RPMI8226 (cell line): ENCODE data around the gene PDGFD.

Source experiments
- DNase-seq: peaks from one replicate; pipeline ENCODE4 v3.0.0-alpha.2; 2015

Gene PDGFD

DNA sequence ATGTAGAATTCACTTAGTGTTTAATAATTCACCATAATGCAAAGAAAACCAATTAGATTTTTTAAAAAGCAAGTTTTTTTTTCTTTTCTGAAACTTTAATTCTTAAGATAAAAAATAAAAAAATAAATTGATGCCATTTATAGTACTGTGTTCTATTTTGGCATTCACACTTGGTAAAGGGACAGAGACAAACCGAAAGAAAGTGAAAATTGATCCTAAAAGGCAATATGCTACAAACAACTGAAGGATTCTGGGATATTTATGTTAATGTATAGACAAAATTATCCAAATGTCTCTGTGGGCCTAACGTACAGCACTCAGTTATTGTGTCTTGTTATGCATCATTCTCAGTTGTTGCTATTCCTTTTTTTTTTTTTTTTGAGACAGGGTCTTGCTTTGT lies 169.4 kb downstream of the PDGFD start:
- DNase-seq: no peak

GRCh38 chr11:103994094-103994493 lies 169.9 kb downstream of the PDGFD start:
- DNase-seq: no peak

DNA sequence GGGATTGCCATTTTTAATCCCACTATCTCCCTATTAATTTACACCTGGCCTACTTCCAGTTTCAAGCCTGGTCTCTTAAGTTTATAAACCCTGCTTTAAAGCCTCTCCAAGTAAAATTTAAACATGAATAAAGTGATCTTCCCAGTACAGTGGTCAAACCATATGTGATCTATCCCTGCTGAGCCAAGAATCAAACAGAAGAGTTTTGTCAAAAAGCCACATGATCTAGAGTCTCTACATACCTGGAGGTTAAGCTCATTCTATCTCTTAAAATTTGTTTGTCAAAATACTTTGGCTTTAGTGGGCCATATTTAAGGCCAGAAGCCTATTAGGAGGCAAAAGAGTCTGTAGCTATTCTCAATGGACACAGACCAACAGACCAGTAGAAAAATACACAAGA lies 170.4 kb downstream of the PDGFD start:
- DNase-seq: no peak

- DNase-seq: no peak
These were observed 175.4 kb downstream of the PDGFD start for GRCh38 chr11:103988595-103988969.

DNA sequence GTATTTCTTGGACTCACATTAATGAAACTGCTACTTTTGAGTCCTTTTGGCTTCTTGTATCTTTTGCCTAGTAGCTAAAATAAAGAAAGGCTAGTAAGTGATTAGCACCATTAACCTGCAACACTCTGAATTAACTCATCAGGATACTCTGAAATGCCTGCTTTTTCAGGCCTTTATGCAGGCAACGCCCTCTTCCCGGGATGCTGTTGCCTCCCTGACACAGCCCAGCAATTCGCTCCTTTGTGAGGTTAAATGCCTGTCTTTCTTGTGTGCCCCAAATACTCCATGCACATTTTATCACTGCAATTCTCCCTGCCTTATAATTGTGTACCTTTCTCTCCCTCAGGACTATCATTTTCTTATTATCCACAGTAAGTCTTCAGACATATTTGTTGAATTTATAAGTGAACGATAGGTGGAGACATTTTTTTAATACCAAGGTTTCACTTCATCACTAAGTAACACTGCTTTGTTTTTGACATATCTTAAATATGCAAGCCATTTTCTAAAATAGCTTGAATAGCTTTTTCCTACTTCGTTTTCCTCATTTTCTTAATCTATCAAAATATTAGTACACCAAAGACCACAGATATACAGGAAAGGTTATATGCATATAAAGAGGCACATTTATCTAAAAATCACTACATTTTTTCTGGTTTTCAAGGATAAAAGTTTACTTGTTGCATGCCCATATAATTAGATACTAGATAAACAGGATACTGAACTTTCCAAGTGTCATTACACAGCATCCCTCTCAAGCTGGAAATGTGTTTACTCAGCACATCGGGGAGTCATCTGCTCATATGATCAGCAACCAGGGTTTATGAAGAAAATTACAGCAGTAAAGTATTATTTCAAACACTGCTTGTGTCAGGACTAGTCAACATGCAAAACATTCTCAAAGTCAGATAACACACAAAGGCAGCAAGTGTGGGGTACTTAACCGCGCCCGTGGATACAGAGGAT lies 176.0 kb downstream of the PDGFD start:
- no peak for DNase-seq

GRCh38 chr11:103985041-103985440 lies 178.9 kb downstream of the PDGFD start:
- DNase-seq: no peak

DNA sequence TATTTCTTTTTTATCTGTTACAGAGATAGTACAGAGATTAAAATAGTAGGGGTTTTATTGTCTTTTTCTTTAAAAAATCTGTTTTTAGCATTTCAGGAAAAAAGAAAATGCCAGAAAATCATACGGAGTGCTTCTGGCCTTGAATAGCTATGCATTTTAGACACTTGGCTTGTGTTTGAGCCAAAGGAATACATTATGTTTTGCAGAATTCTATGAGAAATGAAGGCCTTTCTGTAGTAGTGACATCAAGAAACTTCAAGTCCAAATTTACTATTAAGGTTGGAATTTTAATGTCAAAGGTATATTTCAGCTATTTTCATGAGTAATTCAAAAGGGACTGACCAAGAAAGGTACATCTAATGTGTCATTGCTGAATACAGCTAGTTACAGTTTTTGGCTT lies 183.8 kb downstream of the PDGFD start:
- DNase-seq: no peak

DNA sequence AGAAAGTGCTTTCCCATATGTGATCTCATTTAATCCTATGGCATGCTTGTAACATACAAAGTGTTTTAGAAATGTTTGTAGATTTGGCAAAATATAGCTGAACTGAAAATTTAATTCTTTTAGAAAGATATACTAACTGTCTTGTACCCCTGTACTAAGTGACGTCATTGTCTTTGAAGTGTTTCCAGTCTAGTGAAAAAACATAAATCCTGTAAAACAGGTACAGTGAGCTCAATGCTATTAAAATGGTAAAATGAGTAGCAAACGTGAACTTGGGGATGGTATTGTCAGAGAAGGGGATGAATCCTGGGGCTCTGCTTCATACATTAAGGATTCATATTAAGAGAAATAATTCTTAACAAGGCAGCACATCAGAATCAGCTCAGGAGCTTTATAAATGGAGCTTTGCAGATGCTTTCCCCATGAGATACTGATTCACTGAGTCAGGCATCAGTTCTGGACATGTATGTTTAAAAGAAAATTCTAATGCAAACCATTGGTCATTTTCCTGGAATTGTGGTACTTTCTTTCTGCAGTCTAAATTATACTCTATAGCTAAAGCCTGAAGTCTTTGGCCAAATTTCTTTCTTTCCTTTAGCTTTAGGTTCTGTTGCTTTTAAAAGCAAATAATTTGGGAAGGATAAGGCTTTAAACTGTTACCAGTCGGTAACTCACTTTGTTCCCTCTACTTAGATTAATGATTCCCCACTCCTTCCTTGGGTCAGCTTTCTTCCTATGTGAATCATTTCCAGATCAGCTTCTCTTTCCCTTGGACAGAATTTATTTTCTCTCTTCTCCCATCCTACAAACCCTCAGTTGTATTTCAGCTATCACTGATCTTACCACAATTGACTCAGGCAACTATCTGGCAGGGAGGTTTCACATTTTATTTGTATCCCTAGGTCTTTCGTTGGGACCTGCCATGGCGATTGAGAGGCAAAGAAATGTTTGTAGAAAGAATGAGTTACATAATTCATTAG lies 185.0 kb downstream of the PDGFD start:
- DNase-seq: no peak

DNA sequence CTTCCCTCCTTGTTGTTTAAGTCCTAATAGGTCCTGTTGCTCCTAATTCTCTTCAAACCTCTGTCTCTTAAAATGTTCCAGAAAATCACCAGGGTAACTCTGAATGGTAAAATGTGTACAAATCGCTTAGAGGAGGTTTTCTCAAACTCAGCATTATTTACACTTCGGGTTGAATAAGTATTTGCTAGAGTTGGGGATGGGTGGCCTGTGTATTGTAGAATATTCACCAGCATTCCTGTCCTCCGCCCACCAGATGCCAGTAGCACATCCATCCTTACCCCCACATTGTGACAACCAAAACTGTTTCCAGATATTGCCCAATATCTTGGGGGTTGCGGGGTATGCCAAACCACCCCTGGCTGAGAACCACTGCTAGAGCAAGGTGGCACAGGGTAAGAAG lies 191.9 kb downstream of the PDGFD start:
- DNase-seq: no peak

GRCh38 chr11:103970701-103971249 lies 193.2 kb downstream of the PDGFD start:
- no peak for DNase-seq

DNA sequence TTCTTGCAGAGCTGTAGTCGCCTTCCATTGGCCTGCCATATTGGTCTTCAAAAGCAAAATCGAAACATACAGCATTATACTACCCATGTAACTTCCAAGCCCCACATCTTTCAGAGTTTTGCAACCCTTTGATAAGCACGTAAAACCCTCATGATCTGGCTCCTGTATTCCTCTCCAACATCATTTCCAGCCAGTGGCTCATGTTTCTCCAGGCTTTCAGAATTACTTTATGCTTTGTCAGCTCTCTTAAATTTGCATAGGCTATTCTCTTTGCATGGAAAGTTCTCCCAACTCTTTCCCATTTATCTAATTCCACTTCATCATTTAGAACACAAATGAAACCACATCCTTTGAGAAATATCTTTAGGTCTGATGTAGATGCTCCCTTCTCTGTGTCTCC lies 195.3 kb downstream of the PDGFD start:
- DNase-seq: no peak

DNA sequence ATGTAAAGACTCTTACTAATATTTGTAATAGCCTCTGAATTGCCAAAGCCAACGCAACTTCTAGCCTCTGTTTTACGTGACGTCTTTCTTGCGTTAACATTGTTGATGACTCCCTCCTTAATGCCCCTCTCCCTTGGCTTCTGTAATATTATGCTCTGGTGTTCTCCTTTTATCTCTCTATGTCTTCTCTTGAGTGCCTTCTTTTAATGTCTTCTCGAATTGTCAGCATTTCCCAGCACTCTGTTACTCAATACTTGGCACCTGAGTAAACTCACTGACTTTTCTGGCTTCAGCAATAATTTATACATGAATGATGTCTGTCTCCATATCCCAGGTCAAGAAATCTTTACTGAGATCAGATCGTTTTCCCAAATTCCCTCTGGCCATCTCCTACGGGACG lies 196.0 kb downstream of the PDGFD start:
- DNase-seq: no peak

DNA sequence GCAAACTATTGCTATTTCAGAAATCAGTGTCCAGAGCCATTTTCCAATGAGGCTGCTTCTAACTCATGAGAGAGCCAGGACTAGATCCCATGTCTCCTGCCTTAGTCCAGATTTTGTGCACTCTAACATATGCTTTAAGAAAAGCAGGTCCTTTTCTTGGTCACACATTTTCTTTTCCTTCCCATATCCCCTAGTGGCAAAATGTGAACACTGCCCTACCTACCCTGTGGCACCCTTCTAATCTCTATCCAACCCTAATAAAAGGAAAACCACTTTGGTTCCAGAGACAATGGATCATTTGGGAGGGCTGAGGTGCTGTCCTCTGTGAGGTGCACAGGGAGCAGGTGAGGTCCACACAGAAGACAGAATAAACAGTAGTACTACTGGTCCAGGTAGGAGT lies 199.6 kb downstream of the PDGFD start:
- no peak for DNase-seq

DNA sequence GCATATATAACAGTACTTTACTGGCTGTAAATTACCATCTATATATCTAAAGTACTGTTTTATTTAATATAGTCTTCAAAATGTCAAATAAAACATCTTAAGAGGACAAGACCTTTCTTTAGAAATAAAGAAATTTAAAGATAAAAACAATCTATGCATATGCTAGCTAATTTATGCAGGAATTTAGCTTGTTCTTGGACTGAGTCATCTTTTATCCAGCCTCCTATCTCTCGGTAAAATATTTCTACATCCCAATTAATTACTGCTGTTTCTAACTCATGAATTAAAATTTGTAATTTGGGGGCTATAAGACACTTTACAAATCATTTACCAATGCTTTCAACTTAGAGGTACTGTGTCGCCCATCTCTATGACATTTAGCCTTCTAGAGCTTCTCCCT lies 200.3 kb downstream of the PDGFD start:
- no peak for DNase-seq

DNA sequence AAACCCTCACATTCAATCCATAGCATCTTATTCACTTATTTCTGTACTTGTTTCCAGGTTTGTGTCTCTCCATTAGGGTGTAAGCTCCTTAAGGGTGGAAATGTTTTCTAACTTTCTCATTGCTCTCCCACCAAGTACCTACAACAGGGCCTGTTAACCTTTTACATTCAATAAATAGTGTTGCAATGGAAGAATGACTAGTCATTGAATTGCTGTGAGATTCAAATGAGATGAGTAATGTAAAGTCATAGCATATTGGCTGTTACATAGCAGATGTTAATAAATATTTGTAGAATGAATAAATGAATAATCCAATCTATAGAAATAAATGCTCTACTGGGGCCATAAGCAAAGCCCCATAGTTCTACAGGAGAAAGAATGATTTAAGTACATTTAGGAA lies 202.9 kb downstream of the PDGFD start:
- DNase-seq: no peak

DNA sequence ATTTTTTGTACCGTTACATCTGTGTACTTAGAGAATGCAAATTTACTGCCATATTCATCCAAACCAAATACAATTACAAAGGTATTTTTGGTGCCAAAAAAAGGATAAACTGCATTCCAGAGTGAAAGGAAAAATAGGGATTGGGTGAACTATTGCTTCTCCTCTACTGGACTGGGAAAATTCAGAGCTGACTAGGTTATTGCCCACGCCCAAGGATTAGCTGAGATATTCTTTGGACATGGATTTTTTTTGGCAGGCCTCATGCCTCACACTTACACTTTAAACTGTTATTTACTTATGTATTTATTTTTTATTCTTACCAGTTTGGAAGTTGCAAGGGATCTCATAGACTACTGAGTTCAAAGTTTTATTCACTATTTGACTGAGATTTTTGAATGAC lies 203.8 kb downstream of the PDGFD start:
- DNase-seq: no peak

DNA sequence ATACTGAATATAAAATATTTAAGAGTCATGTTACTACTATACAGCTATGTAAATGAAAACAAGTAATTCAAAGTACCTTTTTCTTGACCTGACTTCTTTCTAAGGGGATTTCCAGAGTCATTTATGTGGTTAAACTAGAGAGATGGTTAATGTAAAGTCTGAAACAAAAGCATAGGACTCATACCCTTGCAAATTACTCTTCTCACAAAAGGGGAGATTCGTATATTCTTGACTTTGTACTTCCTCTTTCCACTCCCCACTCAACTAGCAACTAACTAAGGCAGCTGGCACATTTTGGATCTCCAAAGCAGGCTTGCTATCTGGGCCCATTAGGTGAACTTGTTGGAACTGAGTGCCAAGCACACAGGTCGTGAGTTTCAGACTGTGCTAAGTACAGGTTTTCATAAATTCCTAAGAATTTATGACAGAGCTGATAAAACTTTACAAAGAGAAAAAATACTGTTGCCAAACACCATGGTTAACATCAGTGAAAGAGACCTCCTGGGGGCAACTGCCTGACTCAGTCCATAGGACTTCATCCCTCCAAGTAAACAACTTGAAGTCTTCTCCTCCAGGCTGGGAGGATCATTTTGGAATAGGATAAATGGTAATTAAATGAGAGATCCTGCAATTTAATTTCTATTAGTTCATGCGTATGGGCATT lies 204.5 kb downstream of the PDGFD start:
- DNase-seq: no peak

- DNase-seq: no peak
These were observed 205.3 kb downstream of the PDGFD start for GRCh38 chr11:103958475-103959215.

GRCh38 chr11:103953797-103954486 lies 210.0 kb downstream of the PDGFD start:
- DNase-seq: no peak

DNA sequence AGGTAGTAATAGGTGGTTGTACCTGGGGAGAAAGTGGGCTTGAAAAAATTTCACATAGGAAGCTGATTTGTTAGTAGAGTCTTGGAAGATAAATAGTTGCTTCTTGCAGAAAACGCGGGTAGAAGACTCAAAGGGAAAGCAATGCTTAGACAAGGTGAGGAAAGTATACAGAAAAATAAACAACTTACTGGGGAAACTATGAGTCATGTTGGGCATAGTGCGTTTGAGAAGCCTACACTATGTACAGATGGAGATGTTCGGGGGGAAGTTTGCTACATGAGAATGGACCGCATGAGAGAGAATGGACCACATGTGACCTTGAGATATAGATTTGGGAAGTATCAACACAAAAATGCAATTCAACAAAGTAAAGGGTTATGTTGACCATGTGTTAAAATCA lies 214.2 kb downstream of the PDGFD start:
- DNase-seq: no peak

GRCh38 chr11:103948187-103948763 lies 215.7 kb downstream of the PDGFD start:
- DNase-seq: no peak
